ENCODE data around the gene TUBG2. TPM values are rescaled to one million over a fixed set of nuclear protein-coding genes. Genes with fewer than 3 reads are reported as not detected.
"Not testable (repeated sequence)": the region's sequence is repeated elsewhere in the genome, so short reads cannot be mapped to it uniquely, and the experiment has no call there.

Gene TUBG2
- total RNA-seq, 1 donor from 2014 or later: 26.2 TPM

DNA sequence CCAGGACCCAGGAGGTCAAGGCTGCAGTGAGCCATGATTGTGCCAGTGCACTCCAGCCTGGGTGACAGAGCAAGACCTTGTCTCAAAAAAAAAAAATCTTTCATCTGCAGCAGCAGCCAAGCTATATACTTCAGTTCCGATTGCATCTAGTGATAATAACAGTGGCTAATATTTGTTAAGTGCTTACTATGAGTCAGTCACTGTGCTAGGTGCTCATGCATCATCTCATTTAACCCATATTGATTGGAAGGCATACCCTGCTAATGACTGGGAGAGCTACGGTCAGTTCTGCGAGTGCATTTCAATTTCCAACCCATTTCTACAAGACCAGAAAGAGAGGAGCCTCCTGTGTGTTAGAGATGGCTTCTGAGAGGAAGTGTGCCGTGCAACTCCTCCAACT, 7.7 kb upstream of the TUBG2 start:
- Mint-ChIP-seq H3K4me3 (ENCODE audit: unreplicated experiment) (no peak overlapping the region), H3K36me3 (ENCODE audit: low read depth) (no peaks in the 10 kb centered on the region), H3K27ac (ENCODE audit: unreplicated experiment) (no peak overlapping the region), H3K27me3 (ENCODE audit: low read depth) (no peaks in the 10 kb centered on the region), H3K4me1 (ENCODE audit: low read depth) (peaks cover 7% of the 10 kb centered on the region), H3K9me3 (ENCODE audit: low read depth) (no peaks in the 10 kb centered on the region)
- TF ChIP-seq, protein P1, sequence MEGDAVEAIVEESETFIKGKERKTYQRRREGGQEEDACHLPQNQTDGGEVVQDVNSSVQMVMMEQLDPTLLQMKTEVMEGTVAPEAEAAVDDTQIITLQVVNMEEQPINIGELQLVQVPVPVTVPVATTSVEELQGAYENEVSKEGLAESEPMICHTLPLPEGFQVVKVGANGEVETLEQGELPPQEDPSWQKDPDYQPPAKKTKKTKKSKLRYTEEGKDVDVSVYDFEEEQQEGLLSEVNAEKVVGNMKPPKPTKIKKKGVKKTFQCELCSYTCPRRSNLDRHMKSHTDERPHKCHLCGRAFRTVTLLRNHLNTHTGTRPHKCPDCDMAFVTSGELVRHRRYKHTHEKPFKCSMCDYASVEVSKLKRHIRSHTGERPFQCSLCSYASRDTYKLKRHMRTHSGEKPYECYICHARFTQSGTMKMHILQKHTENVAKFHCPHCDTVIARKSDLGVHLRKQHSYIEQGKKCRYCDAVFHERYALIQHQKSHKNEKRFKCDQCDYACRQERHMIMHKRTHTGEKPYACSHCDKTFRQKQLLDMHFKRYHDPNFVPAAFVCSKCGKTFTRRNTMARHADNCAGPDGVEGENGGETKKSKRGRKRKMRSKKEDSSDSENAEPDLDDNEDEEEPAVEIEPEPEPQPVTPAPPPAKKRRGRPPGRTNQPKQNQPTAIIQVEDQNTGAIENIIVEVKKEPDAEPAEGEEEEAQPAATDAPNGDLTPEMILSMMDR (IDR thresholded peaks at IDR 0.05): no peak
- DNase-seq (ENCODE audit: low spot score): no peak

DNA sequence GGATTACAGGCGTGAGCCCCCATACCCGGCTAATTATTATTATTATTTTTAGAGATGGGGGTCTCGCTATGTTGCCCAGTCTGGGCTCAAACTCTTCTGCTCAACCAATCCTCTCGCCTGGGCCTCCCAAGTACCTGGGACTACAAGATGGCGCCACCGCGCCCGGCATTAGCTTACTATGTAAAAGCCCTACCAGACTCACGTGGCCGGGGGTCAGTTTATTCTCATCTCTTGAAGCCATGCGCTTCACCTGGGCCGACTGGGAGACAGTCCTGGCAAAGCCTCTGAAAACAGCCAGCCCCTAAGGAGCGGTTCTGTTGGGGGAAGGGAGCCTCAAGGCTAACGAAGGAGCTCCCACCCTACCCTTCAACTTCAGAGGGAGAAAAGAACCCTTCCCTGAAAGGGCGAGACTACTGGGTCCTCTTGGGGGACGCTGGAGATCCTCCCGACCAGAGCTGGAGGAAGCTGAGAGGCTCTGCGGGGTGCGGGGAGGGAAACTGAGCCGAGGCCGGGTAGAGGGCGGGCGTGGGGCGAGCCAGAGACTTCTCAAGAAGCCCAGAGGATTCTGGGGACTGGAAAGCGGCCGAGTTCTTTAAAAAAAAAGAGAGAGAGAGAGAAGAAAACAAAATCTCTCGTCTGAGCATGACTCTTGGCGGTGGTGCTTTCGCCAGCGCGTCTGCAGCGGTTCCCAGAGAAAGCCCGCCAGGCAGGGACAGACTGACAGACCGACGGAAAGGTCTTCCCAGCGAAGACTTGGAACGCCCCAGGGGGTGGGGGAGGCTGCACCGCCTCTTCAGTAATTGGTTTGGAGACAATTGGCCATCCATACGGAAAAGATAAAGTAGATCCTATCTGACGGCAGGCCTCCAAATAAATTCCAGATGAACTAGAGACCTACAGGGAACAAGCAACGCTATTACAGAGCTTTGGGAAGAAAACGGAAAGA, 5.6 kb upstream of the TUBG2 start:
- DNase-seq (ENCODE audit: low spot score): no peak
- Mint-ChIP-seq H3K36me3 (ENCODE audit: low read depth) (no peaks in the 10 kb centered on the region), H3K4me3 (ENCODE audit: unreplicated experiment) (peak overlapping the region; percentile 72), H3K4me1 (ENCODE audit: low read depth) (peaks cover 10% of the 10 kb centered on the region), H3K9me3 (ENCODE audit: low read depth) (peaks cover 5% of the 10 kb centered on the region), H3K27ac (ENCODE audit: unreplicated experiment) (peak overlapping the region; percentile 80), H3K27me3 (ENCODE audit: low read depth) (no peaks in the 10 kb centered on the region)
- TF ChIP-seq, protein P1 (IDR thresholded peaks at IDR 0.05): no peak

DNA sequence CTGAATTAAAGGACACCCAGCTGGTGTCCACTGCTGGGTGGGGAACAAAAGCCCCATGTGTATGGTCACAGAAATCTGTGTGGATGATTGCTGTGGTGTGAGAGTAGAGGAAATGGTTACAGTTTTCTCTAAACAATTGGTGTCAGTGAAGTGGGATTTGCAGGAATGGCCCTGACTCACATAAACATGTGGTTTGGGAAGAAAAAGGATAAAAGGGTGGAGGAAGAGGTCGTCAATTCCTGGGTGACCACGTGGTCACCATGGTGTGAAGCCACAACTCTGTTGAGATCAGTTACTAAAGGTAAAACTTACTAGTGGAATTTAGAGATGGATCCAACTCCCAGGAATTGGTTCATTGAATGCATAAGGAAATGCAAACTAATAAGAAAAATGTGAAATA, 3.6 kb upstream of the TUBG2 start:
- no peak overlapping the region for H3K4me3 Mint-ChIP-seq (ENCODE audit: unreplicated experiment)

DNA sequence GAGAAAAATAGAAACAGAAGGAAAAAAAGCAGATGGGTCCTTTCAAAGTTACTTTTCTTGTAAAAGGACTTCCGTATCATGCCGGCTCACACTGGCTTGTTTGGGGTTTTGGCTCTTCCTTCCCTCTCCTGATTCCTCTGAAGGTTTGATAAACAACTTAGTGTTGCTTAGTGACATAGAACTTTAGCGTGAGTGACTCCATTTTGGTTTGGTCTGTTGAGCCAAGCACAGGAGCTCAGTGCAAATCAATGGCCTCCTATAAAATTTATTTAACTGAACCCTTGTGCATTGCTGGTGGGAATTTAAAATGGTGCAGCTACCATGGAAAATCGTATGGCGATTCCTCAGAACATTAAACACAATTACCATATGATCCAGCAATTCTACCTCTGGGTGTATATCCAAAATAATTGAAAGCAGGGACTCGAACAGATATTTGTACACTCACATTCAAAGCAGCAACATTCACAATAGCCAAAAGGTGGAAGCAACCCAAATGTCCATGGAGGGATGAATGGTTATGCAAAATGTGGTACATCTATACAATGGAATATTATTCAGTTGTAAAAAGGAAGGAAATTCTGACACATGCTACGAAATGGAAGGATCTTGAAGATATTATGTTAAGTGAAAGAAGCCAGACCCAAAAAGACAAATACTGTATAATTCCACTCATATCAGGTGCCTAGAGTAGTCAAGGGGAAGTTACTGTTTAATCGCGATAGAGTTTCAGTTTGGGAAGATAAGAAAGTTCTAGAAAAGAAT, 1.1 kb upstream of the TUBG2 start:
- H3K4me3 Mint-ChIP-seq (ENCODE audit: unreplicated experiment): peak overlapping the region; percentile 21
- peaks cover 29% of the 10 kb centered on the region for H3K4me1 Mint-ChIP-seq (ENCODE audit: low read depth)
- no peaks in the 10 kb centered on the region for H3K27me3 Mint-ChIP-seq (ENCODE audit: low read depth)
- peaks cover 1% of the 10 kb centered on the region for H3K36me3 Mint-ChIP-seq (ENCODE audit: low read depth)
- no peak for DNase-seq (ENCODE audit: low spot score)
- no peak overlapping the region for H3K27ac Mint-ChIP-seq (ENCODE audit: unreplicated experiment)
- TF ChIP-seq, protein P1 (IDR thresholded peaks at IDR 0.05): no peak
- H3K9me3 Mint-ChIP-seq (ENCODE audit: low read depth): peaks cover 5% of the 10 kb centered on the region

More for the DNA sequence above, 3.6 kb upstream of the TUBG2 start:
- no peaks in the 10 kb centered on the region for H3K36me3 Mint-ChIP-seq (ENCODE audit: low read depth)
- no peak overlapping the region for H3K27ac Mint-ChIP-seq (ENCODE audit: unreplicated experiment)
- DNase-seq (ENCODE audit: low spot score): no peak
- peaks cover 24% of the 10 kb centered on the region for H3K4me1 Mint-ChIP-seq (ENCODE audit: low read depth)
- no peaks in the 10 kb centered on the region for H3K27me3 Mint-ChIP-seq (ENCODE audit: low read depth)
- peaks cover 5% of the 10 kb centered on the region for H3K9me3 Mint-ChIP-seq (ENCODE audit: low read depth)
- TF ChIP-seq, protein P1 (IDR thresholded peaks at IDR 0.05): no peak

DNA sequence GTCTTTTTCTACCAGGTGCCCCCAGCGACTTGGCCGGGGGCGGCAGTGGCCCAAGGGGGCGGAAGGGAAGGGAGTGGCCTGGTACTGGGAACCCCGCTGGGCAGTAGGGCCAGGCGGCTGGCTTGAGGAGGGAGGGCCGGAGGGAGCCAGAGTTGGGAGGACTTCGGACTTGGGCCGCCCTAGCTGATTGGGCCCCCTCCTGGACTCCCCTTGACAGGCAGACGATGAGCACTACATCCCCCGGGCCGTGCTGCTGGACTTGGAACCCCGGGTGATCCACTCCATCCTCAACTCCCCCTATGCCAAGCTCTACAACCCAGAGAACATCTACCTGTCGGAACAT, 819 bp downstream of the TUBG2 start:
- H3K9me3 Mint-ChIP-seq (ENCODE audit: low read depth); H3K36me3 Mint-ChIP-seq (ENCODE audit: low read depth); DNase-seq (ENCODE audit: low spot score); H3K27me3 Mint-ChIP-seq (ENCODE audit: low read depth): not testable (repeated sequence)
- Mint-ChIP-seq H3K27ac (ENCODE audit: unreplicated experiment) (peak overlapping the region; percentile 85), H3K4me1 (ENCODE audit: low read depth) (peaks cover 23% of the 10 kb centered on the region), H3K4me3 (ENCODE audit: unreplicated experiment) (peak overlapping the region; percentile 89)
